ENCODE measurements around the gene SGTA. TPM values are rescaled to one million over a fixed set of nuclear protein-coding genes. Genes with fewer than 3 reads are reported as not detected.
A peak's percentile ranks its signal among the peaks of the same experiment; 100 is the strongest.

Gene SGTA
- total and polyA plus RNA-seq, 5 donors = 53.6 to 86.5 (median 69.6) TPM

DNA sequence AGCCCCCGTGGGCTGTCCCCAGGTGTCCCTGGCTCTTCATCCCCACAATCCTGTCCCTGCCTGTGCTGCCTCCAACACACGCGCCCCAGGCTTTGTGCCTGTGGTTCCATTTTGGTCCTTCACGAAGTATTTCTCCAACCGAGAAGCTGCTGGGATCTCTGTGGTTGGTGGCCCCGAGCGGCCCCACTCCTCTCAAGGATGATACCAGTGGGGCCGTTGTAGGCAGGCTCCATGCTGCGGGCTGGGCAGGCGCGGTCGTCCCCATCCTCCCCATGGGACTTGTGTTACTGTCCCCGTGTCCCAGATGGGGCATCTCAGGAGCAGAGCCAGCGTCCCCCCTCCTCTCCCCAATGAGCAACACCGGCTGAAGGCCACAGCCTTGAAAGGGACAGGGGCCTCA is 32.9 kb upstream of the SGTA start:
- no peaks in the 10 kb centered on the region for H3K27me3 ChIP-seq (ENCODE audit: control insufficient read depth, insufficient read depth)
- H3K9me3 ChIP-seq (ENCODE audit: control insufficient read depth, low read length) = no peaks in the 10 kb centered on the region
- H3K4me1 ChIP-seq (ENCODE audit: control insufficient read depth, insufficient read depth, low read length) = peaks cover 2% of the 10 kb centered on the region
- DNase-seq (peak in 1 of 3 donors; percentile 33), ATAC-seq (no peak)
- no peak overlapping the region for H3K4me3 ChIP-seq (ENCODE audit: low read length)
- WGBS = 86% methylated on average over 15 of the region's 15 CpGs
- H3K27ac ChIP-seq (ENCODE audit: low read length) = no peak overlapping the region
- intact Hi-C loops (cut with DNase I) = no loop called here

DNA sequence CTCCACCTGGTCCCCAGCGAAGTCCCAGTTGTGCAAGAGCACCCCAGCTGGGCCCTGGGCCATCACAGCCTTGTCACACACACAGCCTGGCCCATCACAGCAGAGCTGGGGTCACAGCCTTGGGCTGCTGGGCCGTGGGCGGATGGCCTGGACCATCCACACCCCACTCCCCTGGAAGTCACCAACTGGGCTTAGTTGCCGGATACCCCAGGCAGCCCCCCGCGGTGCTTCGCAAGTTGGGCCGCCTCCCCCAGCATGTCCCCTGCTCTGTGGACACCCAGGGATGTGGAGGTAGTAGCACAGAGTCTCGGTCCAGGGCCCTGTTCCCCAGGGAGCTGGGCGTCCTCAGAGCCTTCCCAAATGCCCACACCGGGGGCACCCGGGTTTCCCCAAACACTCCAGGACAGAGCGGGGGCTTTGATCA is 32.1 kb upstream of the SGTA start:
- intact Hi-C loops (cut with DNase I) = no loop called here
- H3K27ac ChIP-seq (ENCODE audit: low read length) = no peak overlapping the region
- no peak overlapping the region for H3K4me3 ChIP-seq (ENCODE audit: low read length)
- ATAC-seq (no peak), DNase-seq (peak in 1 of 3 donors; percentile 43)
- 93% methylated on average over 13 of the region's 13 CpGs for WGBS
- H3K27me3 ChIP-seq (ENCODE audit: control insufficient read depth, insufficient read depth) = no peaks in the 10 kb centered on the region
- H3K9me3 ChIP-seq (ENCODE audit: control insufficient read depth, low read length) = no peaks in the 10 kb centered on the region
- no peaks in the 10 kb centered on the region for H3K4me1 ChIP-seq (ENCODE audit: control insufficient read depth, insufficient read depth, low read length)

DNA sequence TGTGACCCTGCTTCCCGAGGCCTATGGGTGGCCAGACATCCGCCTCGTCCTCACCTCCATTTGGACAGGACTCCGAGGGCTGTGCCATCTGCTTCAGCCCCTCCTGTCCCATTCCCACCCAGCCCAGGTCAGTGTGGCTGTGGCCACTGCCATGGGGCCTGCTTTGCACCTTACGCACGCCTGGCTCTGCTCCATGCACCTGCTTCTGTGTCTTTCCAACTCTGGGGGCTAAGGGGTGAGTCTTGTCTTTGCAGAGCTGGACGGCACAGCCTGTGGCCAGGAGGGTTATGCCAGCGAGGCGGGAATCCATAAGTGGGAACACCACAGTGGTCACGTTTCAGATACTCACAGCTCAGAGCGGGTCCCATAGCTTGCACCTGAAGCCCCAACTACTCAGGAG is 31.4 kb upstream of the SGTA start:
- intact Hi-C loops (cut with DNase I) = no loop called here
- H3K4me1 ChIP-seq (ENCODE audit: control insufficient read depth, insufficient read depth, low read length) = no peaks in the 10 kb centered on the region
- H3K27ac ChIP-seq (ENCODE audit: low read length) = no peak overlapping the region
- H3K9me3 ChIP-seq (ENCODE audit: control insufficient read depth, low read length) = no peaks in the 10 kb centered on the region
- ATAC-seq = no peak
- no peak overlapping the region for H3K4me3 ChIP-seq (ENCODE audit: low read length)
- 94% methylated on average over 11 of the region's 11 CpGs for WGBS
- DNase-seq = peak in 1 of 3 donors; percentile 45
- no peaks in the 10 kb centered on the region for H3K27me3 ChIP-seq (ENCODE audit: control insufficient read depth, insufficient read depth)

DNA sequence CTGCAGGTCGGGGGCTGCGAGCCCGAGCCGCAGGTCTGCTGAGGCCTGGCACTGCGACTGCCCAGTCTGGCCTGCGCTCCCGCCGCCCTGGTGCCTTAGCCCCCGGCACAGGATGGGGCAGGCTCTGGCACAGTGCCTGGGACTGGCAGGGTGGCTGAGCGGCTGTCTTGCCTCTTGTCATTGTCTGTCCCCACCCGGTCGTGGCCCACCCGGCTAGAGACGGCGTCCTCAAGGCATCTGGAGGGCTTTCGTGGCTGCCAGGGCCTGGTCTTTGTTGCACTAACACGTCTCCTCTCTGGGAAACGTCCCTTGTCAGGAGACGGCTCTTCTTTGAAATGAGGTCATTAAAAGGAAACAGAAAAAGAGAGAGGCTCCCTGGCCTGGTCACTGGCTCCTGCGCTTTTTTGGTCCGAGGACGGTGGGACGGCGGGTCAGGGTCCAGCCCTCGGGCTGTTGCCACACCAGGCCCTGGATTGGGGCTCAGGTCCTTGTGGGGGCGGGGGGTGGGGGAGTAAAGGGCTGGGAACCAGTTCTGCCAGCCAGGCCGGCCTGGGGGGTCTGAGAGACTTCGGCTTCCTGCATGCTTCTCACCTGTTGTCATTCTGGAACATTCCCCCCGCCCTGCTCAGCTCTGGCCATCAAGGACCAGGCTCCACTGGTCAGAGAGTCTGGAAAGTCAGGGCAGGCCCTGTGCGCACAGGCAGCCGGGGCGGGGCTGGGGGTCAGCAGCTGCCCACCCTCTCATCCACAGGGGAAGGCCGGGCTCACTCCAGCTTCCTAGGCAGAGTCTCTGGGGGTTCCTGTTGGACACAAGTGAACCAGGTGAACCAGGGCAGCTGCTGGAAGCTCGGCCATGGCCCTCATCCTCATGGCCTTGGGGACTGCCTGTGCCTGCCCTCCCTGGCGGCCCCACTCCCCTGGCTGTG is 30.4 kb upstream of the SGTA start:
- H3K27ac ChIP-seq (ENCODE audit: low read length) = no peak overlapping the region
- H3K9me3 ChIP-seq (ENCODE audit: control insufficient read depth, low read length) = no peaks in the 10 kb centered on the region
- H3K27me3 ChIP-seq (ENCODE audit: control insufficient read depth, insufficient read depth) = no peaks in the 10 kb centered on the region
- no peak overlapping the region for H3K4me3 ChIP-seq (ENCODE audit: low read length)
- no peaks in the 10 kb centered on the region for H3K4me1 ChIP-seq (ENCODE audit: control insufficient read depth, insufficient read depth, low read length)
- intact Hi-C loops (cut with DNase I) = no loop called here
- ATAC-seq (no peak), DNase-seq (peak in 2 of 3 donors; percentile 24 to 63)
- 82% methylated on average over 35 of the region's 35 CpGs for WGBS

DNA sequence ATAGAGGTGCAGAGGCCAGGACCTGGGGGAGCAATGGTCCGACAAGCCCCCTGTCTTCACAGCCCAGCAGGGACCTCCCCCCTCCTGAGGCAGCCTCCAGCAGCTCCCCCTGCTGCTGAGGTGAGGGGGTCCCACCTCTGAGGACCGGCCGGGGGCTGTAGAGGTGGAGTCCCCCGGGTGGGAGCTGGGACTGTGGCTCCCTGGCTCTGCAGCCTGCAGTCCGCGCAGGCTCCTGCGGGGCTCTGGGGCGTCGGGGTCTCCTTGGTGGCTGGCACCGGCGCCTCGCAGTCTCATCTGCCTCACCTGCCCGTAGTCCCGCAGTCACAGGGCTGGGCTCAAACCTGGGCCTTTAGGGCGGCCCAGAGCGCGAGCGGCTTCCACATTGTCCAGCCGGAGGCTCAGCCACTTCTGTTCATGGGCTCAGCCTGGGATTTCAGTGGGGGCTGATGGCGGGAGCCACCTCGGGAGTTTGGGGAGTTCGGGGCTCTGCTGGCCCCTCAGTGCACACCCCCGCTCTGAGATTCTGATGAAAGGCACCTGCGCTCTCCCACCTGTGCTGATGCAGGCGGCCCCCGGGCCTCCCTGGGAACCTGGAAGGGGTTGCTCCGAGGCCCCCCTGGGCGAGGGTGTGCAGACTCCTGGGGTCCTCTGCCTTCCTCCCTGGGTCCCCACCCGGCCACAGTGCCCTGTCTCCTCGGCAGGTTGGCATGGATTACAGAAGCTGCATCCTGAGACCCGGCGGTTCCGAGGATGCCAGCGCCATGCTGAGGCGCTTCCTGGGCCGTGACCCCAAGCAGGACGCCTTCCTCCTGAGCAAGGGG is 29.6 kb upstream of the SGTA start:
- Histone ChIP-seq H3K4me1 (ENCODE audit: control insufficient read depth, insufficient read depth, low read length) (no peaks in the 10 kb centered on the region), H3K27me3 (ENCODE audit: control insufficient read depth, insufficient read depth) (no peaks in the 10 kb centered on the region), H3K4me3 (ENCODE audit: low read length) (no peak overlapping the region), H3K27ac (ENCODE audit: low read length) (no peak overlapping the region), H3K9me3 (ENCODE audit: control insufficient read depth, low read length) (no peaks in the 10 kb centered on the region)
- ATAC-seq (no peak), DNase-seq (peak in 2 of 3 donors; percentile 40 to 60)
- 93% methylated on average over 37 of the region's 37 CpGs for WGBS
- intact Hi-C loops (cut with DNase I) = no loop called here

DNA sequence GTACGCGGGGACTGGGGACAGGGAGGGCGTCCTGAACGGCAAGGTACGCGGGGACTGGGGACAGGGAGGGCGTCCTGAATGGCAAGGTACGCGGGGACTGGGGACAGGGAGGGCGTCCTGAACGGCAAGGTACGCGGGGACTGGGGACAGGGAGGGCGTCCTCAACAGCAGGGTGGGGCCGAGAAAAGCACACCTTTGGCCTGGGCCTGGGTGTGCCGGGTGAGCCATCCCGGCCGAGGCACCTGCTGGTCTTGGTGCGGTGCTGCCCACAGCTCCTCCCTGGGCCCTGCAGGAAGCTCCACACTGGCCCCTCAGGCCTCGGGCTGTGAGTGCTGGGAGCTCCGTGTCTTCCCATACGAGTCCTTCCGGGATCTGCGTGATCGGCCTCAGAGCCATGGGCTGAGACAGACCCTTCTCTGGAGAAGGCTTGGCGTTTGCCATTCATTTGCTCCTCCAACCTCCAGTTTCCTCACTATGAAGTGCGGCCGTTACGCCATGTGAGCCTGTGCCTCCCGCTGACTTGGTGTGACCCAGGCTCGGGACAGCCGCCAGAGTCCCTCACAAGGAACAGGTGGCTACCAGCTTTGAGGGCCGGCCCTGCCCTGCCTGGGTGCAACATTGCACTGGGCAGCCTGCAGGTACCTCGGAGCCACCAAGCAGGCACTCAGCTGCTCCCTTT is 28.8 kb upstream of the SGTA start:
- ATAC-seq (no peak), DNase-seq (peak in 1 of 3 donors; percentile 35)
- Histone ChIP-seq H3K27me3 (ENCODE audit: control insufficient read depth, insufficient read depth) (no peaks in the 10 kb centered on the region), H3K4me1 (ENCODE audit: control insufficient read depth, insufficient read depth, low read length) (no peaks in the 10 kb centered on the region), H3K4me3 (ENCODE audit: low read length) (no peak overlapping the region), H3K9me3 (ENCODE audit: control insufficient read depth, low read length) (no peaks in the 10 kb centered on the region), H3K27ac (ENCODE audit: low read length) (no peak overlapping the region)
- WGBS = 92% methylated on average over 34 of the region's 34 CpGs
- intact Hi-C loops (cut with DNase I) = no loop called here

DNA sequence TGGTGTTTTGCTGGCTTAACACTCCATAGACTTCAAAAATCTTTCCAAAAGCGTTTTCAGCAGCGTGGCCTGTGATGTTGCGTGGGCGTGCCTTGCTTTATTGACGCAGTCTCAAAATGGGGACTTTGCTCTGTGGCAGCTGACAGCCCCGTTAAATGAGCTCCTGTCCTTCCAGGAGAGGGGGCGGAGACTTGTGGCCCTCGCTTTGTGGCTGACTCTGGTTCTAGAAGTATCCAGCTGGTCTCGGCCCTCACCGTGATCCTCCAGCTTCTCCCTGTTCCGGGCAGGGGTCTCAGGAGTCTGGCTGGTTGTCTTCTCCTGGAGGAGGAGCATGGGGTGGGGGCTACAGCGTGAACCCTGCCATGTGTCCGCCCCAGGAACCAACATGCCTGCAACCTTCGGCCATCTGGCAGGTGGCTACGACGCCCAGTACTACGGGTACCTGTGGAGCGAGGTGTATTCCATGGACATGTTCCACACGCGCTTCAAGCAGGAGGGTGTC is 28.2 kb upstream of the SGTA start:
- Histone ChIP-seq H3K27me3 (ENCODE audit: control insufficient read depth, insufficient read depth) (no peaks in the 10 kb centered on the region), H3K27ac (ENCODE audit: low read length) (no peak overlapping the region), H3K4me1 (ENCODE audit: control insufficient read depth, insufficient read depth, low read length) (no peaks in the 10 kb centered on the region), H3K4me3 (ENCODE audit: low read length) (no peak overlapping the region), H3K9me3 (ENCODE audit: control insufficient read depth, low read length) (no peaks in the 10 kb centered on the region)
- WGBS = 95% methylated on average over 20 of the region's 20 CpGs
- peak in 1 of 3 donors; percentile 31 for DNase-seq
- no peak for ATAC-seq
- intact Hi-C loops (cut with DNase I) = no loop called here

DNA sequence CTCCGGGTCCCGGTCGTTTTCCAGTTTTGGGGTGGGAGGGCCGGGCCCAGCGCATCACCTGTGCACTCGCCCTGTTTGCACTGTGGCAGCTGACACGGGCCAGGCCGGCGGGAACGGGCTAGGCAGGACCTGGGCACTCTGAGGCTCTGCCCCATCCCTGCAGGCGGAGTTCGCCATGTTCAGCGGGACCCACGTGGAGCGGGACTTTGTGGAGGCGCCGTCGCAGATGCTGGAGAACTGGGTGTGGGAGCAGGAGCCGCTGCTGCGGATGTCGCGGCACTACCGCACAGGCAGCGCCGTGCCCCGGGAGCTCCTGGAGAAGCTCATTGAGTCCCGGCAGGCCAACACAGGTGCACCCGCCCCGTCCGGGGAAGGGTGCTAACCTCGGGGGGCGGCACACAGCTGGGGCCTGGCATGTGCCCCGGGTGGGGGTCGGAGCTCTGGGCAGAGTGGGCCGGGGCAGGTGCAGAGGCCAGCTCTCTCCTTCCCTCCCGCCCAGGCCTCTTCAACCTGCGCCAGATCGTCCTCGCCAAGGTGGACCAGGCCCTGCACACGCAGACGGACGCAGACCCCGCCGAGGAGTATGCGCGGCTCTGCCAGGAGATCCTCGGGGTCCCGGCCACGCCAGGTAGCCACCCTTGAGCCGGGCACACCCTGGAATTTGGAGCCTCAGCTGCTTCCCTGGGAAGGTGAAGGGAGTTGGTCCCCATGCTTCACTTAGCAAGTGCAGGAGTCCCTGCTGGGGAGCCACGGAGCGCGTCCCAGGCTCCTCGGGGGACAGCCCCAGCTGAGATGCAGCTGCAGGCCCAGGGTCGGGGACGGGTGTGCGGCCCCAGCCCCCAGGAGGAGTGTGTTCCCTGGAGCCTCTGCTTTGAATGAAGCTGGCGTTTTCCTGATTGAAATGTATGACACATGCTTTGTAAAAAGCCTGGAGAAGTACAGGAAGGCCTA is 27.3 kb upstream of the SGTA start:
- DNase-seq (peak in 2 of 3 donors; percentile 44 to 63), ATAC-seq (no peak)
- Histone ChIP-seq H3K9me3 (ENCODE audit: control insufficient read depth, low read length) (no peaks in the 10 kb centered on the region), H3K4me3 (ENCODE audit: low read length) (no peak overlapping the region), H3K27me3 (ENCODE audit: control insufficient read depth, insufficient read depth) (no peaks in the 10 kb centered on the region), H3K4me1 (ENCODE audit: control insufficient read depth, insufficient read depth, low read length) (no peaks in the 10 kb centered on the region), H3K27ac (ENCODE audit: low read length) (no peak overlapping the region)
- 94% methylated on average over 58 of the region's 58 CpGs for WGBS
- intact Hi-C loops (cut with DNase I) = no loop called here

DNA sequence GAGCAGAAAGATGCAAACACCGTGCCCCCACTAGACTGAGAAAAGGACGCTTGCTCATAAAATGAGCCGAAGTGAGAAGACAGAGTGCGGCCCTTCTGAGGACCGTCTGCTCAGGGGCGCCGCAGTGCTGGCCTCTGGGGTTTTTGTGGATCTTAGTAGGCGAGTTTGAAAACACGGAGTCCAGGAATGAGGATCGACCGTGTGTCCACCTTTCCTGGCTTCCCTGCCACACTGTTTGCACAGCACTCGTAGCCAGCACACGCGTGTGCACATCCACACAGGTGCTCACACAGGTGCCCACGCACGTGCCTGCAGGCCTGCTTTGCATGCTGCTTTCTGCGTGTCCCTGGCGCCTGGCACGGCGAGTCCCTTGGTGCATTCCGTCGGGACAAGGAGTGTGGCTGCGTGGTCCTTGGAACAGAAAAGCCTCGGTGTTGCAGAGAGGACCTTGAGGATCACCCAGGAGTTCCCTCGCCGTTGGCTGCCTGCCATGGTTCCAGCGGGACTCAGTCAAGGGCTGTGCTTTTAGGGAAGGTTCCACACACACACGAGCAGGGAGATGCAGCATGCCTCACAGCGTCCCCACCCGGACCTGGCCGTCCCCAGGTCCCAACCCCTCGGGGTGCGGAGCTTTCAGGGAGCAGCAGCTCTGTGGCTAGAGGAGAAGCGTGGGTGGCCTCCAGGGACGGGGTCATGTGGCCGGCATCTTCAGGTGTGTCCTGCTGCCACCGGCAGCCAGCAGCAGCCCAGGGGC is 26.5 kb upstream of the SGTA start:
- 91% methylated on average over 37 of the region's 37 CpGs for WGBS
- Histone ChIP-seq H3K27me3 (ENCODE audit: control insufficient read depth, insufficient read depth) (no peaks in the 10 kb centered on the region), H3K4me1 (ENCODE audit: control insufficient read depth, insufficient read depth, low read length) (no peaks in the 10 kb centered on the region), H3K9me3 (ENCODE audit: control insufficient read depth, low read length) (no peaks in the 10 kb centered on the region), H3K4me3 (ENCODE audit: low read length) (no peak overlapping the region), H3K27ac (ENCODE audit: low read length) (no peak overlapping the region)
- DNase-seq = peak in 2 of 3 donors; percentile 31 to 48
- no peak for ATAC-seq
- intact Hi-C loops (cut with DNase I) = no loop called here
